ENCODE measurements around the gene SF3A1.

GRCh38 chr22:30321461-30321860 lies 35.2 kb downstream of the SF3A1 start:
- TF ChIP-seq EZH2 (IDR thresholded peaks at IDR 0.05; ENCODE audit: low read depth, low read length, severe bottlenecking) (no peak), RNF2 (IDR thresholded peaks at IDR 0.05; ENCODE audit: borderline replicate concordance, low read depth, low read length, missing control alignments, poor library complexity, severe bottlenecking) (no peak), GTF2F1 (IDR thresholded peaks at IDR 0.05; ENCODE audit: borderline replicate concordance, low read depth, low read length) (no peak), CTCF (IDR thresholded peaks at IDR 0.05; ENCODE audit: control extremely low read depth in 1 of 3, insufficient read depth in 1 of 3, low read depth in 1 of 3, low read length in 3 of 3) (no peak), TAF1 (IDR thresholded peaks at IDR 0.05; ENCODE audit: low read depth, low read length) (no peak), CBX5 (IDR thresholded peaks at IDR 0.05; ENCODE audit: low read depth, low read length) (no peak), EP300 (IDR thresholded peaks at IDR 0.05; ENCODE audit: borderline replicate concordance in 1 of 2, low read depth in 2 of 2, low read length in 2 of 2) (no peak)
